GM20000 (cell line): ENCODE results near the gene RAB11FIP4.

Experiments used
- DNase-seq: peaks from one replicate; pipeline ENCODE4 v3.0.0; 2012; ENCODE audit warnings: low spot score
- TF ChIP-seq, protein P1 (sequence below): IDR thresholded peaks from 2 replicates; pipeline ENCODE4 v1.5.1; 2012; ENCODE audit warnings: mild to moderate bottlenecking, control low read depth; ENCODE audit errors: extremely low read depth, missing control alignments

RAB11FIP4 gene

GRCh38 chr17:31456814-31457213 is 65.3 kb downstream of the RAB11FIP4 start:
- no peak for DNase-seq
- TF ChIP-seq, protein P1, sequence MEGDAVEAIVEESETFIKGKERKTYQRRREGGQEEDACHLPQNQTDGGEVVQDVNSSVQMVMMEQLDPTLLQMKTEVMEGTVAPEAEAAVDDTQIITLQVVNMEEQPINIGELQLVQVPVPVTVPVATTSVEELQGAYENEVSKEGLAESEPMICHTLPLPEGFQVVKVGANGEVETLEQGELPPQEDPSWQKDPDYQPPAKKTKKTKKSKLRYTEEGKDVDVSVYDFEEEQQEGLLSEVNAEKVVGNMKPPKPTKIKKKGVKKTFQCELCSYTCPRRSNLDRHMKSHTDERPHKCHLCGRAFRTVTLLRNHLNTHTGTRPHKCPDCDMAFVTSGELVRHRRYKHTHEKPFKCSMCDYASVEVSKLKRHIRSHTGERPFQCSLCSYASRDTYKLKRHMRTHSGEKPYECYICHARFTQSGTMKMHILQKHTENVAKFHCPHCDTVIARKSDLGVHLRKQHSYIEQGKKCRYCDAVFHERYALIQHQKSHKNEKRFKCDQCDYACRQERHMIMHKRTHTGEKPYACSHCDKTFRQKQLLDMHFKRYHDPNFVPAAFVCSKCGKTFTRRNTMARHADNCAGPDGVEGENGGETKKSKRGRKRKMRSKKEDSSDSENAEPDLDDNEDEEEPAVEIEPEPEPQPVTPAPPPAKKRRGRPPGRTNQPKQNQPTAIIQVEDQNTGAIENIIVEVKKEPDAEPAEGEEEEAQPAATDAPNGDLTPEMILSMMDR: no peak

DNA sequence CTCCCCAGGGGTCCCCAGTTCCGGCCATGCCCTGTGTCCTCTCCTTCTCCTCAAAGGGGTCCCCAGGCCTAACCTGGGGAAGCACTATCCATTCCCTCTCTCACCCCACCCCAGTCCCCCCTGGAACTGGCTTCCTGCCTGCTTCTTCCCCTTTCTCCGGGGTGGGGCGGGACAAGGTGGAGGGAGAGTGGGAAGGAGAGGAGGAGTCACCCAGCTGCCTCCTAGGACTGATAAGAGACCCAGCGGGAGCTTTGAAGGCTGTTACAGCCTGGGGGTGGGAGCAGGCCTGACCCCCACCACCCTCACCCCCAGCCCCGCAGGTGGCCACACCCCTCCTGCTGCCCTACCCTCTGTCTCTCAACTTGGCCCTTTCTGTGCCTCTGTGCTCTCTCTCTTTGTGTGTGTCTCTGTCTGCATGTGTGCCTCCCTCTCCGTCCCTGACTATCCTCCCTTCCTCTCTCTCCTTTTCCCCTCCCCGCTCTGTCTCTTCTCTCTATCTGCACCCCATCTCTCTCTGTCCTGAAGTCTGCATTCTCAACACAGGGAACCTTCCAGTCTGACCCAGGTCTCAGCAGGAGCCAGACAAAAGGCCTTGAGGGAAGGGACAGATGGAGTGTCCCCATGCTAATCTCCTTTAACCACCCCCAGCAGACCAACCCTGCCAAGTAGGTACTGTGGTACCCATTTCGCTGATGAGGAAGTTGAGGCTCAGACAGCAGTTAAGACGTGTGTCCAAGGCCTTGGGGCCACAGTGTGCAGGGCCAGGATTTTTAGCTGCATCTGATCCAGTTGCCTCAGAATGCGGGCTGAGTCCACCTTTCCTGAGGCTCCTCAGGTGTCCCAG is 66.1 kb downstream of the RAB11FIP4 start:
- no peak for DNase-seq
- TF ChIP-seq, protein P1: no peak

DNA sequence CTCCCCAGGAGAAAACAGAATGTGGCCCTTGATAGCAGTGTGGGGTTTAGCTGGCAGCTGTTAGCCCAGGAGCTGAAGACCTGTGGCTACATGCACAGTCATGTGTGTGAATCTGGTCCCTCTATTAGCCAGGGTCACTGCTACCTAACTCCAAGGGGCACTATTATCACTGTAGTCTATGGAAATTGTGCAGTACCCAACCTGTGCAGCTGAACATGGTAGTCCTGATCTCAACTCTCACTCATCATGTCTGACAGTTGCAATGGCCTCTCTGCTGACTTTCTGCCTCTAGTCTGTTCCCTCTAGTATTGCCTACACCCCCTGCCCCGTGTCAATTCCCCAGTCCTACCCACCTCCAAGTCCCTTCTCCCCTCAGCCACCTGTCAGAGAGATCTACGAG is 67.4 kb downstream of the RAB11FIP4 start:
- no peak for DNase-seq
- TF ChIP-seq, protein P1: no peak

DNA sequence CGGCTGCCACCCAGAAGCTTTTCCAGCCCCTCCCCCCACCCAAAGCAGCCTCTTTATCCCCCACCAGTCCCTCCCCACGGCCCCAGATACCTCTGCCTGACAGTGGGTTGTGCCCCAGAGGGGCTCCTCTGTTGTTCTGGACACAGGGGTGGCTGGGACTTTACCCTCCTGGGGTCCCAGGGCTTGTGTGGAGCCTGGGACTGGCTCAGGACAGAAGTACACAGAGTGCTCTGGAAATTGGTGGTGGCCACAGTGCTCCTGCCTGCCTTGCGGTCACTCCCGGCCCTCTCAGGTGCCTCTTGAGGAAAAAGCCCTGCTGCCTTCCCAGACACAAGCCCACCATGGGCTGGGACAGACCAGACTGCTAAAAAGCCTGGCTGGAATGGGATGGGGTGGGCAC is 68.2 kb downstream of the RAB11FIP4 start:
- DNase-seq: no peak
- TF ChIP-seq, protein P1: no peak

DNA sequence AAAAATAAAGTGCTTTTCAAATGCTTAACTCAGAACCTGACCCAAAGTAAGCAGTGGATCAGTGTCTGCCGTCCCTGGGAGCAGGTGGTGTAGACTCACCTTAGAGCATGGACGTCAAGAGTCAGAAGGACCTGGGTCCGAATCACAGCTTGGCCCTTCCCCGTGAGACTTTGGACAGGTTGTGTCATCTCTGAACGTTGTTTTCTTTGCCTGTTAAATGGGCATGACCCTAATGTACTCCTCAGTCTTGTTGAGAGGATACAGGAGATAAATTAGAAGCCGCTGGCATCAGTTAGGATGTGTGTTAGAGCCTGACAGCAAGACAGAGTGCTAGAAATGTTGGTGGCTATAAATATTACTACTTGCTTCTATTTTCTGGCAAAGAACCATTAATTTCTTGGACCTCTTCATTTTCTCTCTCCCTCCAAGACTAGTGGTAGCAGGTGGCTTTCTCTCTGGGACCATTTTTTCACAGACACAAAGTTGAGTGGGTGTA is 68.8 kb downstream of the RAB11FIP4 start:
- no peak for DNase-seq
- TF ChIP-seq, protein P1: no peak

DNA sequence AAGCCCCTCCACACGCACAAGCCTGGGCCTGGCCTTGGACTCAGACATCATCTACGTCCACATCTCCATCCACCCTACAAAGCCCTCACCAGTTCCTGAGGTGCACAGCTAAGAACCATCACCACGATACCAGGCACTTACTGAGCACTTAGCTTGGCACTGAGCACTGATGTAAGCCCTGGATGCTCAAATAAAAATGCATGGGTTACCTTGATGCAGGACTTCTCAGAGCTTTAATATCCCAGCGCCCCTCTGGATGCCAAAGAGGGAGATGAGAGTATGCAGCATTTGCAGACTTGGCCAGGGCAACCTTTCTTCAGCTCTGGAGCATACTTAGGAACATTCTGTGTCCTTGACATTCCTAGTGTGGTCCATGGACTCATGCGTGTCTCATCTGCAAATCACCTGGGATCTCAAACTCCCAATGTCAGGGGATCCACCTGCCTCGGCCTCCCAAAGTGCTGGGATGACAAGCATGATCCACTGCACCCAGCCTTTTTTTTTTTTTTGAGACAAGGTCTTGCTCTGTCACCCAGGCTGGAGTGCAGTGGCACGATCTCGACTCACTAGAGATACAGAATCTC is 69.8 kb downstream of the RAB11FIP4 start:
- DNase-seq: no peak

DNA sequence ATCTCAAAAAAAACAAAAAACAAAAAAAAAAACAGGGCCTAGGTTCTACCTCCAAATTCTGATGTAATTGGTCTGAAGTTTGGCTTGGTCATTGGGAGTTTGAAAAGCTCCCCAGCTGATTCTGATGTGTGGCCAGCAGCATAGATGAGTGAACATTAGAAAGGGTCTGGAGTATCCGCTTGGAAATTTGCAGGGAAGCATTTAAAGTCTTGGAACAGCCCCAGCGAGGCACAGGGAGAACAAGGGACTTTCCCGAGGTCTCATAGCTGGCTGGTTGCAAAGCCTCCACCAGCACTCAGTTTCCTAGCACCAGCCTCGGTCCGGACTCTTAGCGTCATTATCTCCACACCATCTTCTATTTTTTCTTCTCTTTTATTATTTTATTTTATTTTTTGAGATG is 70.8 kb downstream of the RAB11FIP4 start:
- DNase-seq: no peak
- TF ChIP-seq, protein P1: no peak

More for the DNA sequence above, 69.8 kb downstream of the RAB11FIP4 start:
- TF ChIP-seq, protein P1: no peak
